Fibroblast of skin of right quadriceps (primary cell): Measurements from ENCODE around the gene FGG.
A peak's percentile ranks its signal among the peaks of the same experiment; 100 is the strongest.

ENCODE experiments used
- DNase-seq: peaks from one replicate; pipeline ENCODE4 v3.0.0-alpha.2; 2013

The FGG gene

GRCh38 chr4:154584259-154584658 is 28.2 kb downstream of the FGG start:
- no peak for DNase-seq

GRCh38 chr4:154583677-154584076 is 28.8 kb downstream of the FGG start:
- no peak for DNase-seq

GRCh38 chr4:154583230-154583629 is 29.2 kb downstream of the FGG start:
- no peak for DNase-seq

- DNase-seq, result no peak
These were observed 29.7 kb downstream of the FGG start for GRCh38 chr4:154582723-154583122.

GRCh38 chr4:154579927-154580326 is 32.5 kb downstream of the FGG start:
- no peak for DNase-seq

- DNase-seq, result no peak
These were observed 33.5 kb downstream of the FGG start for GRCh38 chr4:154578919-154579318.

- DNase-seq, result no peak
These were observed 35.1 kb downstream of the FGG start for GRCh38 chr4:154577324-154577723.

- no peak for DNase-seq
These were observed 38.1 kb downstream of the FGG start for GRCh38 chr4:154574311-154574710.

GRCh38 chr4:154573190-154573870 is 39.1 kb downstream of the FGG start:
- DNase-seq, result no peak

- no peak for DNase-seq
These were observed 42.9 kb downstream of the FGG start for GRCh38 chr4:154569584-154569983.

GRCh38 chr4:154569028-154569427 is 43.4 kb downstream of the FGG start:
- DNase-seq, result no peak

GRCh38 chr4:154566639-154567204 is 45.7 kb downstream of the FGG start:
- DNase-seq, result no peak

GRCh38 chr4:154565704-154566103 is 46.8 kb downstream of the FGG start:
- no peak for DNase-seq

GRCh38 chr4:154564311-154564710 is 48.1 kb downstream of the FGG start:
- DNase-seq, result no peak

GRCh38 chr4:154562697-154563254 is 49.7 kb downstream of the FGG start, which contains the start of gene FGB:
TSS of gene FGB (plus strand) at chr4:154563011. CDS start at chr4:154563019, 8 bp downstream.
- DNase-seq, result no peak

- DNase-seq, result peak; percentile 49
These were observed 51.6 kb downstream of the FGG start for GRCh38 chr4:154560824-154561231.

GRCh38 chr4:154560419-154560801 is 52.0 kb downstream of the FGG start:
- DNase-seq, result no peak

GRCh38 chr4:154559494-154560418 is 52.7 kb downstream of the FGG start:
- peak; percentile 36 for DNase-seq

- no peak for DNase-seq
These were observed 53.3 kb downstream of the FGG start for GRCh38 chr4:154559141-154559493.
